ENCODE data around the gene FHIT.
"Not testable (repeated sequence)": the region's sequence is repeated elsewhere in the genome, so short reads cannot be mapped to it uniquely, and the experiment has no call there.

Gene FHIT

DNA sequence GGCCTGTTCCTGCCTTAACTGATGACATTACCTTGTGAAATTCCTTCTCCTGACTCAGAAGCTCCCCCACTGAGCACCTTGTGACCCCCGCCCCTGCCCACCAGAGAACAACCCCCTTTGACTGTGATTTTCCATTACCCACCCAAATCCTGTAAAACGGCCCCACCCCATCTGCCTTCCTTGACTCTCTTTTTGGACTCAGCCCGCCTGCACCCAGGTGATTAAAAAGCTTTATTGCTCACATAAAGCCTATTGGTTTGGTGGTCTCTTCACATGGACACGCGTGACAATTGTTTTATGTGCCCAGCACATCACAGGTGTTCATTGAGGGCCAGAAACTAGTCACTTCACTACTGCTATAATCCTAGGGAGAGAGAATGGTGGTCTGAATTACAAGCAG, 1448.8 kb downstream of the FHIT start:
- not testable (repeated sequence) for DNase-seq

DNA sequence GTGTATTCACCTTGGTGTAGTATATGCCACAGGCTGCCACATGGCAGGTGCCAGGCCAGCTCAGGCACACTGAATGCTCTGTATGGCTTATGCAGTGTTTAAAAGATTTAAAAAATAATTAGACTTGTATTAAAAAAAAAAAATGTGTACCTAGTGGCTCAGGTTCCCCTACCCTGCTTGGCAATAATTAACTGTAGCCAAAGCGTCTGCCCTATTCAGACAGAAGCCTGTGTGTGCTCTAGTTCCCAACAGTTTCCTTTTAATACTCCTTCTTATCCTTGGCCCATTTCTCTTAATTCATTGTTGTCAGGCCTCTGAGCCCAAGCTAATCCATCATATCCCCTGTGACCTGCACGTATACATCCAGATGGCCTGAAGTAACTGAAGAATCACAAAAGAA, 1449.2 kb downstream of the FHIT start:
- DNase-seq, result no peak

DNA sequence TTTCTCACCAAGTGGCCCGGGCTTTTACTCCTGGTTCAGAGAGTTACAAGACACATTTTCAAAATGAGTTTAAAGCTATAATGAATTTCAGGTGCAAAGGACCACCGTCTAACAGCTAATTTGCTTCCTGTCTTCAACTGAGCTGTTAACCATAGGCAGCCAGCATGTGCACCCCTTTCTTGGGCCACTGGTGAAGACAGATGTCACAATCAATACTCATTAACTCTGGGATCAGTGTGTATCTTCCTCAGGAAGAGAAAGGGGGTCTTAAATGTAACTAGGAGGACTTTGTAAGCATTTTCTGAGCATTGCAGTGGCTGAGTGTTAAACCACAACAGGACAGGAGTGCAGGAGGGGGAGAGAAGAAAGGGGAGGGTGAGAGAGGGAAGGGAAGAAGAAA, 1450.8 kb downstream of the FHIT start:
- DNase-seq, result no peak

DNA sequence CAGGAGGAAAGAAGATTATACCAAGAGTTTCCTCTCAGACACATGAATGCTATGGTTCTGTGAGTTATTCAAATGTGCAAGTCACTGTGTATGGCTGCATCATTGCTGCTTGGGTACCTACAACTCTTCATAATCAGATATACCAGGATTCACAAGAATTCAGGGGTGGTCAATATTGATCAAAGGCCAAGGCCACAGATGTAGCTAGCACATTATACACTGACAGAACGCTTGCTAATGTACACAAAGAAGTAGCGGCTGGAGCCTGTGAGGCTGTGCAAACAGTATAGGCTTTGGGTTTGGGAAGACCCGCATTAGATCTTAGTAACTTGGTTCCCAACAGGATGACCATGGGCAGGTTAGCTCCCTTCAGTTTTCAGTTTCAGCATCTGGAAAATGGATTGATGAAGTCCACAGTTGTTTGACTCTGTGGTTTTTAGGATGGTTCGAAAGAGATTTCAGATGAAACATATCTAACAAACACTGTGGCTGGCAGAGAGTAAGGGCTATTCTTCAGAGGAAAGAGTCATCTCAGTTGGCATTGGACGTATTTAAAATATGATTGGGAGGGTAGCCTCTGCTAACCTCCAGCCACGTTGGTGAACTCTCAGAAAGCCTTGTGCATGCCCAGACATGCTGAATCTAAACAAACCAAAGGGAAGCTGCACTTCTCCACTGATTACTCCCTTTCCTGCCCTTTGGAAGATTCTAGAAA, 1452.7 kb downstream of the FHIT start:
- DNase-seq, result no peak

DNA sequence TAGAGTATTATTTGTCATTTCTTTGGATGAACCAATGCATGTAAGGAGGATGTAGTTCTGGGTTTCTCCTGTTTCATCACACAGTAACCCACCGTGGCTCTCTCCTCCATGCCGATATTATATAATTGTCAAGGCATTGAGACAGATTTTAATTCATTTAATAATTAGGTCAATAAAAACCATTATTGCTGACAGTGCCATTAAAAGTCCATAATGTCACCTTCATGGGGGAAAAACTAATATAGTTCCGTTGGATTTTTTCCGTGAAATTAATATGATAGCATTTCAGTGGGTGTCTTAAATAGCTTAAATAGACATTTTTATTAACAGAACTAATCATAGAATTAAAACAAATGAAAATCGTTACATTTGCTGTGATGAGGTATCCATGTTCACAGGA, 1453.7 kb downstream of the FHIT start:
- DNase-seq, result no peak

- no peak for DNase-seq
Measured at GRCh38 chr3:59796456-59796855, 1454.8 kb downstream of the FHIT start.

GRCh38 chr3:59795756-59796155, 1455.5 kb downstream of the FHIT start:
- no peak for DNase-seq

DNA sequence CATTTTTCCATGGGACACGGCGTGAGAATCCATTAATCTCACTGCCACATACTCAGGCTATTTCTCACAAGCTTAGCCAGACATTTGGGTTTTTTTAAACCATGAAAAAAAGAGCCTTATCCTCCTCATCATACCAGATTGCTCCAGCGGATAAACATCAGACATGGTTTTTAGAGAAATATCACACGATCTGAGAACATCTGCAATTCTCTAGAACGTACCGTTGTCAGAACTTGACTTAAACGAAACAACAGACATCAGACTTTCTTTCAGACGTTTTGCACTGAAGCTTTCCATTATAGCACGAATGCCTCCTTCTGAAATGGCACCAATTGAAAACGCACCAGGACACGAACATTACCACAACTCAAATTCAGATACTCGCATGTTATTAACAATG, 1457.3 kb downstream of the FHIT start:
- DNase-seq, result no peak

DNA sequence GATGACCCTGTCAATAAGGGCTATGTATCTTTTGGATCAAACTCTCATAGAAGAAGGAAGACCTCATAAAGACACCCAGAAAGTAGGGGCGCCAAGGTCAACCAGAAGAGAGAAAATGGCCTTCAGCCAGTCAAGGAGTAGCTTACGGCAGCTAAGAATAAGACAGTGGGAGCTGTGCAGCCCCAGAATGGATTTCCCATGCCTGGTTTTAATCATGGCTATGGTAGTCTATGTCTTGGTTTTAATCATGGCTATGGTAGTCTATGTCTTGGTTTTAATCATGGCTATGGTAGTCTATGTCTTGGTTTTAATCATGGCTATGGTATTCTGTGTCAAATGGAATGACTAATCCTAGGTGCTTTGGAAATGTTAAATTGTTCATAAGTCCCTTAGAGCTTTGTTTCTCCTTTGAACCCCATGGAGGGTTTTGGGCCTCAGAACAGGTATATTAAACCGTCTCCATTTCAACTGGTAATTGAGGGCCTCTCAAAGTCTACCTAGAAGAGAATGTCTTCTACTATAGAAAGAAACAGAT, 1459.4 kb downstream of the FHIT start:
- DNase-seq, result no peak

DNA sequence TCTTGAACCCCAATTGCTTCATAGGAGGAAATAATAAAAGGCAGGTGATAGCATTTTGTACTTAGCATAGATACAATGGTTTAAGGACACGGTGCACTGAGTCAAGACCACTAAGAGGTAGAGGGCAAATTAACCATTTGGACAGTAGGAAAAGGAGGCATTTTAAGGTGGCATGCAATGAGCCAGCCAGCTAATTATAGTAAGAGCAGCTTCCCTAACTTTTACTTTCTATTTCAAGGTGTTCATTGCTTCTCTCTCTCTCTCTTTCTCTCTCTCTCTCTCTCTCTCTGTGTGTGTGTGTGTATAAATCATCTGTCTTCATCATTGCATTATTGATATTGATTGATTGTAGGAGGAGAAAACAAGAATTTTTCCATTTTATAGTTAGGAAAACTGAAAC, 1461.0 kb downstream of the FHIT start:
- no peak for DNase-seq

DNA sequence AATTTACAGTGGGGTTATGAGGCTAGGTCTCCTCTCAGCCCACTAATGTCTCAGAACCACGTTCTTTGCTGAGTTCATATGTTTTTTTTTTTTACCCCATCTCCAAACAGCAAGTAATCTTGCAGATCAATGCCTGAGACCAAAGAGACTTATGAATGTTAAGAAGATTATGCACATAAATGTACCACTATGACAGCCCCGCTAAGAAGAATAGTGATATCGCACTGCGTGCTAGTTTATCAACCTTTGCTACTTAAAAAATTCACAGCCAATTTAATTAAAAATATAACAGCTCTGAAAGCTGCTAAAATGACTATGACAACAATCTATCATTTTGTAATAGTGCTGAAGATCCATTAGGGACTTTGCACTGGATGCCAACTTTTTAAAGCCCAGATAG, 1462.5 kb downstream of the FHIT start:
- no peak for DNase-seq

DNA sequence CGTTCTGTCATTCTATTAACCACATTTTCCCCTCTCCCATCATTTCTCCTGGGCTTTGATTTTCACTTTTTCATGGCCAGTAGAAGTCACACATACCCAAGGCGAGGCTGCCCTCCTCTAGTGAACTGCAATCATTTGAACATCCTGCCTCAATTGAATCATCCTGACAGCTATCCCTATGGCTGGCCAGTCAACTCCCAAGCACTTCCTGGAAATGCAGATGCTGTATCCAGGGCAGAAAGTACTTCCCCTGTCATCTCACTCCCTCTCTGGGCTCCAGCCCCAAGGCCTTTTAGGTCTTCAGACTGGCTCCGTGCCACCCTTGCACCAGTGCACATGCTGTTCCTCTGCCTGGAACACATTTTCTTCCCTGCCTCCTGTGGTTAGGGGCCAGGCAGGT, 1463.1 kb downstream of the FHIT start:
- no peak for DNase-seq

DNA sequence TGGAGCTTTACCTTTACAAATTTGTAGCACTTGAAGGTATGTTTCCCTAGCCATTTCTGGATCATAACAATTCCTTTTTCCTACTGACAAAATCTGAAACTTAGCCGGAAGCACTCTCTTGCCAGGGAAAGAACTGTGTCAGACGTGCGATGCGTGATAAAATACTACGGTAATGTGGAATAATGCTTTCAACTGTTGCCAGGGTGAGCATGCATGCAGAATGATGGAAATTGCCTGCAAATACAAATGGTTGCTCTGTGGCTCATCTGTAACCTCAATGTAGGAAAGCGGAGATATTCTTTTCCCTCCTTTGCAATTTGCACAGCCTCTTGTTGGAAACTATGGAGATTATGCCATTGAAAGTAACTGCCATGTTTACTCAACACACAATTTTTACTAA, 1464.9 kb downstream of the FHIT start:
- DNase-seq, result no peak

GRCh38 chr3:59784164-59784563, 1467.1 kb downstream of the FHIT start:
- DNase-seq, result no peak

DNA sequence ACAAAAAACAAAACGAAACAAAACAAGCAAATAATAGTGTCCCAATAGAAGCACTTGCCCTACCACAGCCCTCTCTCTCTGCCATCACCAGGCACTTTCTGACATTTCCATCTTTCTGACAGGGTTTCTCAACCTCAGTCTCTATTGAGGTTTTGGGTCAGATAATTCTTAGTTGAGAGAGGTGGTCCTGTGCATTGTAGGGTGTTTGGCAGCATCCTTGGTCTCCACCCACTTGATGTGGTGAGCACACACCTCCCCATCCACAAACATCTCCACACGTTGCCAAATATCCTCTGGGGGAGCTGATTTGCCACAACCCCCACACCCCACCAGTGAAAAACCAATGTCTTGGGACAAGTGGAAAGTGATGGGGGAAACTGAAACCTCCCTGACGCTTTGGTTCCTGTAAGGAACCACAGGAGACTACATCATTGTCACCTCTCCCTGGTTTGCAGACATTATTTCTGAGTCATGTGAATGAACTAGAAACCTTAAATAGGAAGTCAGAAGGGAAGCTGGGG, 1467.7 kb downstream of the FHIT start:
- no peak for DNase-seq

- no peak for DNase-seq
Measured at GRCh38 chr3:59782664-59783063, 1468.6 kb downstream of the FHIT start.

DNA sequence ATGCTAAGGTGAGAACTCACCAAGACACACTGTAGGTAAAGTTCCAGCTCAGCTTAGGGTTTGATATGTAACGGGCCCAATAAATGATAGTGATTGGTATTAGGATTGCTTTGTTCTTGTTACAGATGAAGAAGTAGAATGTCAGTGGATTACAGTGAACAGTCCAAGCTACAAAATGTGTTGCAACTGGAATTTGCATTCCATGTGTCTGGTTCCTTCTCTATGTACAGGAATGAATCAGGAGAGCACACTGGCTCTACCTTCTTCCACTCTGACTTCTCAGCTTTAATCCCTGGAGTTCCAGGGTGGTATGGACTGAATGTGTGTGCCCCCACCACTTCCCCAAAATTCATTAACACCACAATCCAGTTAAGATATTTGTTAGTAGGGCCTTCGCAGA, 1471.0 kb downstream of the FHIT start:
- no peak for DNase-seq

- DNase-seq, result no peak
Measured at GRCh38 chr3:59779260-59779659, 1472.0 kb downstream of the FHIT start.

- no peak for DNase-seq
Measured at GRCh38 chr3:59777667-59778077, 1473.6 kb downstream of the FHIT start.

- DNase-seq, result no peak
Measured at GRCh38 chr3:59777066-59777465, 1474.2 kb downstream of the FHIT start.

DNA sequence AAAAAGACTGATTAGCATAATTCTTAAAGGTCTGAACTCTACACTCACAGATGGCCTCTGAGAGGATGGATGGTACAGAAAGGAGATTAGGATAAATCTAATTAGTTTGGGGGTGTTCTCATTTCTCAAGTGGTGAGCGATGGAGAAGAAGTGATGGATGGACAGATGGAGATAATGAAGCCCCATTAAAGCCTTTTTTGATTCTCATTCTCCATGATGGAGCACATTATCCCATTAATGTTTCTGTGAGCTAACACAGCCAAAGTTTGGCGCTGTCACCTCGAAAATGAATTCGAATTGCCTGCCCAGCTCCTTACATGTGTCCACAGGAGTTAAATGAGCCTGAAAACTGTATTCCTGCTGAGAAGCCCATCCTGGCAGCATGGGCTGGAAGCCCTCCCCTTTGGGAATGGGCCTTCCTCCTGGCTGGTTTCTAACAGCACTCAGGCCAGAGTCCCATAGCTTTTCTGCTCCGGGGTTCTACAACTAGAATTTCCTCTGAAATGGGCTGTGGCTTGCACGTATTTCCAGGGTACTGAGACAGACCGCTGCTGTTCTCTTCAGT, 1475.4 kb downstream of the FHIT start:
- no peak for DNase-seq

- DNase-seq, result no peak
Measured at GRCh38 chr3:59775106-59775505, 1476.1 kb downstream of the FHIT start.

GRCh38 chr3:59774634-59775033, 1476.6 kb downstream of the FHIT start:
- DNase-seq, result no peak

- DNase-seq, result no peak
Measured at GRCh38 chr3:59774000-59774399, 1477.3 kb downstream of the FHIT start.
